Bronchial smooth muscle cell (primary cell): ENCODE measurements around the gene MEOX2. TPM values are rescaled to one million over a fixed set of nuclear protein-coding genes. Genes with fewer than 3 reads are reported as not detected.

Experiments
- total RNA-seq: library from RNA; depleted of rRNA; stranded (reverse); fragments of >200 nt; gene quantifications from 2 replicates; pipeline ENCODE4 v1.2.1, GENCODE V29; 2014

The MEOX2 gene
- total RNA-seq = 0.16 and 0.17 TPM in 2 replicates

DNA sequence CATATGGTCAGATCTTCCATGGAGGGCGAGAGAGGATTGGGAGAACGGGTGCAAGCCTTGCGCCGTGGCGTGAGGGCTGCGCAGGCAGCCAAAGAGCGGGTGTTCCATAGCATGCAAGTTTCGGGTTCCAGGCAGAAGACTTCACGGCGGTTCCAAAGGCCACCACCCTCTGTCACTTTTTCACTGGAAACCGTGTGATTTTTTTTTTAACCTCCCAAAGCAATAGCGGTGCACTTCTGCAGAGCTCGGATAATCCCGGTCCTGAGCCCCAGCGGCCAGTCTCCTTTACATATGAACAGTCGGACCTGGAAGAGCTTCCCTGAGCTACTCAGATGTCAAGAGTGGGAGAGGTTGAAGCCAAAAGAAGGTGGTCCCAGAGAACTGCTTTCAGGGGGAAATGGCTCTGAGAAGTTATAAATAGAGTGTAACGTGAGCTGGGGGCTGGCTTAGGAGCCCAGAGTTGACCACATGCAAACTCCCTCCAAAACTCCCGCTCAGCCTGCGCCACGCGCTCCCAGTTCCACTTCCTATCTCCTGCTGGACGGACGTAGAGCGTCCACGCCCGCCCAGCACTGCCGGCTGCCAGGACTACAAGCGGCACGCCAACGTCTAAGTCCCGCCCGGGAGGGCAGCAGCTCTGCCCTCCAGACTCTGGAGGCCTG lies at the start of gene MEOX2:
Gene MEOX2, minus strand, starts transcription at position 389 of the 662 bp plus-strand sequence. Its CDS starts 281 bp downstream, at position 108.

DNA sequence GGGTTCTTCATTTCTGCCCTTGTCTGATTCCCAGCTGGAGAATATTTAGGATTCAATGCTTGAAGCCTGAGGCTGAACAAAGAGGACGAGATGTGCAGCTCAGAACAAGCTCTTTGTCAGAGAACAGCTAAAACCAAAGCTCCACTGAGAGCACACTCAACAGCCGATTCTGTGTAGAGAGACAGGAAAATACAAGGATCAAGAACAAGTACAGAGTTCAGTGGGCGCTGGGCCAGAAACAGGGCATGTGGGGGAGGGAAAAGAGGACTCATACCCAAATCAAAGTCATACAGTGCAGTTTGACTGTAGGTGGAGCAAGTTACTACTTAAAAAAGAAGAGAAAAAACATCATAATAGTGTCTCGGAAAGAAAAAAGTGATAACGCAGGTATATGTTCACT lies 124.6 kb downstream of the MEOX2 start, which contains the start of gene AGMO:
Gene AGMO, minus strand, starts transcription at position 181 of the 400 bp plus-strand sequence.

Other genes with a start within 250 kb of the MEOX2 start
- gene AGMO, start 124.7 kb downstream of the MEOX2 start, total RNA-seq = under 0.01 TPM in 2 replicates